ENCODE results near the gene DTNA. TPM values are rescaled to one million over a fixed set of nuclear protein-coding genes. Genes with fewer than 3 reads are reported as not detected.
"Not testable (repeated sequence)": the region's sequence is repeated elsewhere in the genome, so short reads cannot be mapped to it uniquely, and the experiment has no call there.

Gene DTNA
- total and polyA plus RNA-seq, 2 donors (not counting 1 experiment from before 2014, with no cell fraction given), result 38.8 to 49.8 TPM

DNA sequence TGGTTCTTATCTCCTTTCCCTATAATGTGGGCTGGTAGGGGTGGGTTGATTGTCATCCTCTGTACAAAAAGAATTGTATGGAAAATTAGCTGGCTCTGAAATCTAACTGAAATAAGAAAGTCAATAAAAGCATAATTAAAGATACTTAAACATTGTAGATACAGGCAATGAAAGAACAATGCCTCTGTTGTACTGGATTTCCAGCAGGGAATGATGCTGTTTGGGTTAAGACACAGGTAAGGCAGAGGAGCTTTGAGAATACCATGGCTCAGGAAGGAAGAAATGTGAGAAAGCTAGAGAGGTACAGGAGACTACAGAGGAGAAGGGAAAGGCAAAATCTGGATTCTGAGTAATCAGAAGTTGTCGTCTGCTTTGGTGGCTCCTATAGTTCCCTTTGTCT is 10.1 kb downstream of the DTNA start:
- H3K36me3 ChIP-seq (ENCODE audit: control insufficient read depth, insufficient read depth, low read length), result no peaks in the 10 kb centered on the region
- H3K4me1 ChIP-seq (ENCODE audit: control insufficient read depth, extremely low read depth, insufficient read depth, low read length), result no peaks in the 10 kb centered on the region
- TF ChIP-seq CTCF (conservative IDR thresholded peaks at IDR 0.05 in 1 of 2, IDR thresholded peaks at IDR 0.05 in 1 of 2; ENCODE audit: low read depth in 1 of 2, low read length in 2 of 2) (no peak), EZH2 (IDR thresholded peaks at IDR 0.05; ENCODE audit: low read length, missing control alignments) (no peak)
- no peaks in the 10 kb centered on the region for H3K27me3 ChIP-seq (ENCODE audit: control insufficient read depth, insufficient read depth, low read length)
- no peaks in the 10 kb centered on the region for H3K9me3 ChIP-seq (ENCODE audit: control insufficient read depth, insufficient read depth, low read depth, low read length)
- H3K9ac ChIP-seq (ENCODE audit: insufficient read depth, low read length), result no peak overlapping the region
- H4K20me1 ChIP-seq (ENCODE audit: control insufficient read depth, extremely low read depth, insufficient read depth, low read length), result no peaks in the 10 kb centered on the region
- DNase-seq (ENCODE audit: low read depth in 2 of 2), result no peak
- H3K4me3 ChIP-seq (replicated peaks in 1 of 4; ENCODE audit: control extremely low read depth in 1 of 4, insufficient read depth in 1 of 4, low read depth in 3 of 4, low read length in 4 of 4), result no peak overlapping the region
- H3K79me2 ChIP-seq (ENCODE audit: control insufficient read depth, insufficient read depth, low read length), result no peaks in the 10 kb centered on the region
- H3K4me2 ChIP-seq (ENCODE audit: extremely low read depth, insufficient read depth, low read length), result no peak overlapping the region
- no peak overlapping the region for H2AFZ ChIP-seq (ENCODE audit: low read length)
- no peak overlapping the region for H3K27ac ChIP-seq (ENCODE audit: insufficient read depth, low read length)

DNA sequence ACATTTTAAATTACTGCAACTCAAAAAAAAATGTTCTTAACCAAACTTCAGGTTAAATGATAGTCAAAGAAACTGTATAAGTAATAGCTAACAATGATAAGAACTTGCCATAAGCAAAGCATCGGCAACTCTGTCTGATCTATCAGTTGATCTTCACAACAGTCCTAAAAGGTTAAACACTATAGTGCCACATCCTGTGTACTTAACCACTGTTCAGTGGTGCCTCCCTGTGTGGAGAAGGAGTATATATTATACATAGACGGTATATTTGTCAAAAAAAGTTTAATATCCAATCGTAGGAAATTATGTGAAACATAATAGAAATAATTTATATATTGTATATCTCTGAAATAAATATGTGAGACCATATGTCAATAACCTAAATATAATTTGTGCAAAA is 13.0 kb downstream of the DTNA start:
- DNase-seq (ENCODE audit: low read depth in 2 of 2), result peak in 1 of 2 donors; percentile 24
- no peaks in the 10 kb centered on the region for H3K36me3 ChIP-seq (ENCODE audit: control insufficient read depth, insufficient read depth, low read length)
- H3K4me3 ChIP-seq (replicated peaks in 1 of 4; ENCODE audit: control extremely low read depth in 1 of 4, insufficient read depth in 1 of 4, low read depth in 3 of 4, low read length in 4 of 4), result no peak overlapping the region
- H3K4me2 ChIP-seq (ENCODE audit: extremely low read depth, insufficient read depth, low read length), result no peak overlapping the region
- no peaks in the 10 kb centered on the region for H3K4me1 ChIP-seq (ENCODE audit: control insufficient read depth, extremely low read depth, insufficient read depth, low read length)
- H2AFZ ChIP-seq (ENCODE audit: low read length), result no peak overlapping the region
- no peaks in the 10 kb centered on the region for H4K20me1 ChIP-seq (ENCODE audit: control insufficient read depth, extremely low read depth, insufficient read depth, low read length)
- TF ChIP-seq EZH2 (IDR thresholded peaks at IDR 0.05; ENCODE audit: low read length, missing control alignments), result no peak
- peak in 1 of 2 donors; percentile 8 for TF ChIP-seq CTCF (conservative IDR thresholded peaks at IDR 0.05 in 1 of 2, IDR thresholded peaks at IDR 0.05 in 1 of 2; ENCODE audit: low read depth in 1 of 2, low read length in 2 of 2)
- no peaks in the 10 kb centered on the region for H3K79me2 ChIP-seq (ENCODE audit: control insufficient read depth, insufficient read depth, low read length)
- no peaks in the 10 kb centered on the region for H3K9me3 ChIP-seq (ENCODE audit: control insufficient read depth, insufficient read depth, low read depth, low read length)
- H3K27me3 ChIP-seq (ENCODE audit: control insufficient read depth, insufficient read depth, low read length), result no peaks in the 10 kb centered on the region
- no peak overlapping the region for H3K27ac ChIP-seq (ENCODE audit: insufficient read depth, low read length)
- H3K9ac ChIP-seq (ENCODE audit: insufficient read depth, low read length), result no peak overlapping the region

- DNase-seq (ENCODE audit: low read depth in 2 of 2), result not testable (repeated sequence)
These were observed 15.6 kb downstream of the DTNA start for GRCh38 chr18:34725737-34726136.

More at GRCh38 chr18:34725737-34726136, 15.6 kb downstream of the DTNA start:
- H3K27ac ChIP-seq (ENCODE audit: insufficient read depth, low read length); H3K4me1 ChIP-seq (ENCODE audit: control insufficient read depth, extremely low read depth, insufficient read depth, low read length); H3K79me2 ChIP-seq (ENCODE audit: control insufficient read depth, insufficient read depth, low read length); H3K27me3 ChIP-seq (ENCODE audit: control insufficient read depth, insufficient read depth, low read length); H3K9me3 ChIP-seq (ENCODE audit: control insufficient read depth, insufficient read depth, low read depth, low read length); H2AFZ ChIP-seq (ENCODE audit: low read length); H3K4me2 ChIP-seq (ENCODE audit: extremely low read depth, insufficient read depth, low read length); H3K36me3 ChIP-seq (ENCODE audit: control insufficient read depth, insufficient read depth, low read length); H3K9ac ChIP-seq (ENCODE audit: insufficient read depth, low read length); H3K4me3 ChIP-seq (replicated peaks in 1 of 4; ENCODE audit: control extremely low read depth in 1 of 4, insufficient read depth in 1 of 4, low read depth in 3 of 4, low read length in 4 of 4); H4K20me1 ChIP-seq (ENCODE audit: control insufficient read depth, extremely low read depth, insufficient read depth, low read length): not testable (repeated sequence)

Data from fibroblast of lung (primary cell).